GM19351 (cell line): ENCODE results near the gene ASTN1.

ENCODE experiments used
- ATAC-seq: cut with Tn5 transposase; IDR thresholded peaks from one replicate; pipeline ENCODE4 v1.9.1; 2021; ENCODE audit warnings: mild to moderate bottlenecking, moderate library complexity; ENCODE audit not compliant: unreplicated experiment

Gene ASTN1

DNA sequence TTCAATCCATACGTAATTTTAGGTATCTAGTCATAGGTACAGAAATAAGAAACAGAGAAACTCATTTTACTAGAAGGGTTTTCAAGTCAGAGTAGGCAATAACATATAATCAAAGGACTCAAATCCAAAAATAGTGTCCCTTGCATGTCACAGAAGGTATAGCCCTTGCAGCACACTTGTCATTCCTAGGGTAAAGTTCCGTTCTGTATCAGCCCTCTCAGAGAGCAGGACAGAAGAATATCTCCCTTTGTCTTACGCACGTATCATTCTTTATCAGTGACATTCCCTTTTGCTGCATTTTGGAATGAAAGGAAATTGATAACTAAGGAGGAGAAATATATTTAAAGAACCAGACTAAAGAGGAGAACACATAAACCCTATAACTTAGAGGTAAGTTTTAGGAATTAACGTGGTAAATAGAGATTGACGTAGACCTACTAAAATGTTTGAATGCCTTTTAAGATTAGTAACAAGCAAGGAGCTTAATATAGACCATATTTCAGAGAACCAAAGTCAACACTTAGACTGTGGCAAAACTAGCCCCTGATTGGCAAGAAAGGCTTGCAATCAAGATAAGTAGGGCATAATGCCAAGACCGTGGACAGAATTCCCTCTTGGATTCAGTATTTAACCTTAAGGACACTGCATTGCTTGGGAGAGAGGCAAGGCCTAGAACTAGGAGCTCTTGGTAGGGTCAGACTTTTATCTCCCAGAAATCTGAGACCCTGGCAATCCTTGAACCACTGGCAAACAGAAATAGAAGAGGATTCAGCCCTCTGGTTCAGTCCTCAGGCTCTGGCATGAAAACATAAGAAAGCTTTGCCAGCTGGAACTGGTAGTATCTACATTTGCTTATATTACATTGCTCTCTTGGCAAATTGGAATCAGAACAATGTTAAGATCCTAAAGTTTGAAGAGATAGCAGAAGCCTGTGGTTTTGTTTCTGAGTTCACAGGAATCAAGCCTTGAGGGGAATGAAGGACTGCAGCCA lies 232.1 kb downstream of the ASTN1 start:
- ATAC-seq = no peak

DNA sequence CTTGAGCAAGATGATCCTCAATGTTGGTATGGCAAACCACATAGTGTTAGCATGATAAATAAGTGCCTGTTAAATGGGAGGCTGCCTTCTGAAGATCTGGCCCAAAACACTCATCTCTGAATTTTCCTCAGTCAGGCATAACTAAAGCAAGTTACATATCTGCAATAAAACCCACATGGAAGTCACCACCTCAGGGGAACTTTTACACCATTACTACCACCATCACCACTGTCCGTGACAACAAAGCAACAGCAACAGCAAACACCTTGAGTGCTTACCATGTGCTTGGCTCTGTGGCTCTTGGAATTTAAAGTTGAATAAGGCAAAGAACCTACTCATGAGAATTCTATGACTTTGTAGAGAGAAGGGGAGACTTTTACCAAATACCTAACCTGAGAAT lies 233.0 kb downstream of the ASTN1 start:
- no peak for ATAC-seq

DNA sequence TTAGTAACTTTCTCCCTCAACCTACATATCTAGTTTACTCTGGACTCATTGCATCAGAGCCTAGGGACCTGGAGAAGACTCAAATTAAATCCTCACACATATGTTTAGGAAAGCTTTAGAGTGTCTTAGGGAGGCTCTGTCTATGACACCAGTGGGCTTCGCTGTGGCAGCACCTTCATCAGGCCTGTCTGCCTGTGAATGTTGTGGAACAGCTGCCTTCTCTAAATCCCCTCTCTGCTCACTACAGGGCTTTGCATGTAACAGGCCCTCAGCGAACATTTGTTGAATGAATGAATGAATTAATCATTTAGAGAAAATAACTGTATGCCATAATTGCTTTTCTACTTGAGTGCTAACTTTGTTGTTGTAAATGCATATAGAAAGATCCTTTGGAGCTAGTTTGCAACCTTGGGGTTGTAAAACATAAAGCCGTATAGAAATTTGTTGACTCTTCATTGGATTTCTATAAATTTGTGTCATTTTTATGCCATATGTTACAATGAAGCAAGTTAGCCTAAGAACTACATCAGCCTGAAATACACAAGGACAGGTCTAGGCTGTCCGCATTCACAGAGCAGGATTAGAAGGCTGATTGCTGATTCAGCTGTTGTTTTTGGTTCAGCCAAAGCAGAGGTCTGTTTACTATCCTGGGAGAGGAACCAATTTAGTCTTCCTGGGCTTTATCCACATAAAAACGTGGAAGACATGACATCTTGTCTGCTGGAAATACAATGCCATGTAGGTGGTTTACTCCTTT lies 238.0 kb downstream of the ASTN1 start:
- no peak for ATAC-seq

DNA sequence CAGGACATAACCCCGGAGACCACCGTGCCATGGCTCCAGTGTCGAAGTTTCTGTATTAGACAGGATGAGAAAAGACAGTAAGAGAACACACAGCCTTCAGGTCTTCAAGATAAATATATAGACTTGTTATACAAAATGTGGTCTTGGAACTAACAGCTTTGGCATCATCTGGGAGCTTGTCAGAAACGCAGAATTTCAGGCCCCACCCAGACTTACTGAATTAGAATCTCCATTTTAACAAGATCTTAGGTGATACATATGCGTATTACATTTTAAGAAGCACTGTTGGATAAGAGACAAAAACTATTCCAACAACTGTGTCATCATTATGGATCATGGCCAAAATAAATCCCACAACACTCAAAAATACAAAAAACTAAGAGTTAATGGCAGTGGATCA lies 239.3 kb downstream of the ASTN1 start:
- no peak for ATAC-seq

DNA sequence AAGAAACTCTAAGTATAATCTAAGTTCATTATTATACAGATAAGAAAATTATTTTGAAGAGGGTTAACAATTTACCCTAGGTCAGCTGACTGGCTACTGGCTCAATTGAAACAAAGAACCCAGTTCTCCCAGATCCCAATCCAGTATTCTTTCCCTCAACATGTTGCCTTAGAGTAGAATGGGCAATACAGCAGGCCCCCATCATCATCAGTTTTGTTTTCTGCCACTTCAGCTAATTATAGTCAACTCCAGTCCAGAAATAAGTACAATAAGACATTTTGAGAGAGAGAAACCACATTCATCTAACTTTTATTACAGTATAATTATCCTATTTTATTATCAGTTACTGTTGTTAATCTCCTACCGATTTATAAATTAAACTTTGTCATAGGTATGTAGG lies 241.2 kb downstream of the ASTN1 start:
- no peak for ATAC-seq

DNA sequence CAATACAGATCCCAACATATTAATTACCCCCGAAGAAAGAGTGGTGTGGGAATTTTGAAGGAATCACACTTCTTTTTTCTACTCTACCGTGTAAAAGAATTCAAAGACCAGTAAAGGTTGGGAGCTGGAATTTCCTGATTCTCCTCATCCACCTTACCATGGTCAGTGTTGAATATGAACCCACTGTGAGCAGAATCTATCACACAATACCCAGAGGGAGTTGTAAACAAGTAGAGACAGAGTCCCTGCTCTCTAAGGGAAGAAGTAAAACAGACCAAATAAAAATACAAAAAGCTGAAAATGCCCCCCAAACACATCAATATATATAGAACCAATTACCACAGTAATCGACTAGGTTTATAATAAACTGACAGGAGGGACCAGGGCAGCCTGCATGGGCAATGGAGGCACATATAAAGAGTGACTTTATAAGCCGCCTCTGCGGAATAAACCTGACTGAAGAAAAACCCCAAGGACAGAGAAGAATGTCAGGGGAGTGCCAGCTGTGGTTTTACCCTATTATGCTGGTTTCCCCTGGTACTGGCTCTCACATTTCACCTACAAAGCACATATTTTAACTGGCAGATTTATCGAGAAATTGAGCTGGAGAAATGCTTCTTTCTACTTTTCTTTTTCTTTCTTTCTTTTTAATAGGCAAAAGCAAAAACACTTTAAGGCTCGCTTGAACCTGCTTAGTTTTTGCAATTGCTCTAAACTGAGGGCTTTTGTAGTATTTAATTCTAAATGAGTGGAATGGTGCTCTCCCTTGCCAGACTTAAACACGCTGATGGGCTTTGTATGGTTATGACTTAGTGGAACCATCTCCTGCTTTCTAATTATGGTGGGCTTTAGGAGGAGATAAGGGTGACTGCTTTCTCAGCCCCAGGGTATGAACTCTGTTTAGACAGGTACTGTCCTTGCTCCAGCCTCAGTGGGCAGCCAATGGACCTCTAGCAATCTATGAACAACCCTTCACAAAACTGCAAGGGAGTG lies 244.8 kb downstream of the ASTN1 start:
- no peak for ATAC-seq

DNA sequence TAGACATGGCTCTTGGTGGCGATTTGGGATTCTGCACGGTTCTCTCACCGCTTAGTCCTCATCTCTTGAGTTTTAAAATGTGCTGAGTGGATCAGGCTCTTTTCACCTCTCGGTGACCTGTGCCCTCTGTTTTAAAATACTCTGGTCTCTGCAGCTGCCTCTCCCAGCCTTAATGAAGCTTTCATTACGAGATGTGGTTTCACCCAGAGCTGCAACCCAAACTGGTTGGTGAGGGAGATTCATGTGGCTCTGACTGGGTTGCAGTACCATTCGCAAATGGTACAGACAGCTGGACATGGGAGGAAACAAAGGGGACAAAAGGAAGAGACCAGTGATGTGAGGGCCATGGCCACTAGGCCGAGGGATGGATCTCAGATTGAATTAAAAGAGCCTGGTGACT lies 258.9 kb downstream of the ASTN1 start:
- ATAC-seq = no peak

DNA sequence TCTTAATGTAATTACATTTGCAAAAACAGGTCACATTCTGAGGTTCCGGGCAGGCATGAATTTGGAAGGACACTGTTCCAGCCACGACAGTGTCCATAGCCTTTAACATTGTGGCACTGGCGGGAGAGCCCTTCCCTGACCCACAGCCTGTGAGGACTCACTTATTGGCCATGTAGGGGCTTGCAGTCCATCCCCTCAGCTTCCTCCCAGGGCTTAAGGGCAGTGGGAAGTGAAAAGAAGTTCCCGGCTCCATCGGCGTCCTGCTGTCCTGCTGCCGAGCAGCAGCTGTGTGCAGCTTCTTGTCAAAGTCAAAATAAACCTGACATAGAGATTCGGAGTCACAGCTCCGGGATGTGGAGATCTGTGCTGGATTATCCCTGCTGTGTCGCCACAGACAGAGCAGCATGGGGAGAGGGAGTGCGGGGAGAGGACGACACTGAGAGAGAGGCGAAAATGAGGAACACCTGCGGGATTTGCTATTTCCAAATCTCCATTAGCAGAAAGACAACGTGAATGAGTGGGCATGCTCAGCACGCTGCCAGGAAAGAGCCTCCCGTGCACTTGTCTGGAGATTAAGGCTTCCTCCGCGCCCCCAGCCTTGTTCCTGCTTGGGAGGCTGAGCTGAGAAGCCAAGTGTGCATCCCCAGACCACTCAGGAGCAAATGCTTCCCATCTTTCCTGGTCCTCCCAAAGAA lies 260.3 kb downstream of the ASTN1 start:
- ATAC-seq = no peak

DNA sequence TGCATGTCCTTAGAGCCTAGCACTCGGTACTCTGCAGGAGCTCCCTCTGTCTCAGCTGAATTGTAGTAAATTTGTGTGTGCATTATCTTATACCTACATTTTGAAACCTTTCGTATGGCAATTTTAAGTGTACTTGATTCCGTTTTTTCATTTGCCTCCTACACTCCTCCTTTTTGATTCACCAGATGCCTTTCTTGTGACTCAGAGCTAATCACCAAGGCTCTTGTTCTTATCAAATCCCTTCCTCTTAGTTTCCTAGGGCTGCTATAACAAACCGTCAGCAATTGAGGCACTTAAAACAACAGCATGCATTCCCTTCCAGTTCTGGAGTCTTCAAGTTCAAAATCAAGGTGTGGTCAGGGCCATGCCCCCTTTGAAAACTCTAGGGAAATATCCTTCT lies 261.0 kb downstream of the ASTN1 start:
- no peak for ATAC-seq

DNA sequence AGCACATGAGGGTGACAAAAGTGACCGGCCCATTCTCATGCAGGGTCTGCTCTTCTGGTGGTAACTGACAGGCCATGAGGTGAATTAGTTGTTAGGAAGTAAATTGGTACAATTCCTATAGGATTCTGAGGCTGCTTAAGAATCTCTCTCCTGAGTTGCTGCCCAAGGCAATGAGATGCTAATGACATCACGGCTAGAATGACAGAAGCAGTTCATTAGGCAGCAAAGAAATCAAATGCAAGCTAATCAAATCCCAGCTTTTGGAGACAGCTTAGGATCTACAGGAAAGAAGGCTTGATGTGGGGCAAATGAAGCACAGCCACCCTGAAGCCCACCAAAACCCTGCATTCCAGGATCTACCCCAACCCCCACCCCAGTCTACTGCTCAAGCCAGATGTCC lies 265.2 kb downstream of the ASTN1 start:
- no peak for ATAC-seq

DNA sequence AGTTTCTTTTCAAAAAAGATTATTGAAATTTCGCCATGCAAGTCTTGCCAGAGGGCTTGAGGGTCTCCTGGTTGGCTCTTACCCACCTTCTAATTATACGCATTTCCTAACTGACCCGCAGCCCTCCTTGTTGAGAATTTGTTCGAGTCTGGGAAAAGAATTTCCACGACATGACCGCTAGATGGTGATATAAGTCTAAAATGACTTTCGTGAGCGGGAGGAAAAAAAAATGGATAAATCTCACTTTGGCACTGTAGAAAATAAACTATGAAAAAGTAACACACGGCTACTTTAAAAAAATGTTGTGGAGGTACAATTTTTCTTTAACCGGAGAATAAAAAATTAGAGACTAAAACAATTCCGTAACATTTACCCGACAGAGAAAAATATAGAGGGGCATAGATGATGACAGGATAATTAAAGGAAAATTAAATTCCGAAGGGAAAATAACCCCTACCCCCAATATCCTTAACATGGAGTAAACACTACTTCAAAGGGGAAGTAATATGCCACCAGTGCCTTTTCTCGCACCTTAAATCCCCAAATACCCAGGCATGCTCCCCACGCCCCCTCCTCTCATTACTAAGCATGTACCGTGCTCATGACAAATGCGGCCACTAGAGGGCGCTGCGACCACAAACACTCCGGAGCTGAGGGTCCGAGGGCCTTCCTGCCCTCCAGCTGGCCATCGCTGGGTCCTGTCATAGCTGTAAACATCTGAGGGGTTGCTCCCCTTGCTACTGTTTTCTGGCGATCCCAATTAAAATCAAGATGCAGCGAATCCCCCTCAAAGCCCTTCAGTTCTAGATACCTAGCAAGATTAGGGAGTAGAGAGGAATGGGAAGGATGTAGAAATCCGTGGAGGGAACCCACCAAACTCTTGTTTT lies 266.9 kb downstream of the ASTN1 start:
- ATAC-seq = peak; percentile 73

DNA sequence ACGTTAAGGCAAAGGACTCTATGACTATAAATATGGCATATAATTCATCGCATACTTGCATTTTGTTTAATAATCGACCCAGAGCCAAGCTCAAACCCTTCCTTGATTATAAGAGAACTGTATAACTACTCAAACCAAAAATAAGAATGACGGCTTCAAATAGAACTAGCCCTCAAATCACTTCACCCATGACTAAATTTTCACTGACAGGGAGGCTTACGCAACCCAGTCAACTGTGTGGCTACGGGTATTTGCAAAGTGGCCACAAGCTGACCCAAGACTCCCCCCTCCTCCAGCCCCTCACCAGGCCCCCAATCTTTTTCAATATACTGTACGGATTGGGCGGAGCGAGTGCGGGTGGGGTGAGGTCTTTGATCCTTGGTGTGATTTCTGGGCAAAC lies 268.3 kb downstream of the ASTN1 start:
- no peak for ATAC-seq

DNA sequence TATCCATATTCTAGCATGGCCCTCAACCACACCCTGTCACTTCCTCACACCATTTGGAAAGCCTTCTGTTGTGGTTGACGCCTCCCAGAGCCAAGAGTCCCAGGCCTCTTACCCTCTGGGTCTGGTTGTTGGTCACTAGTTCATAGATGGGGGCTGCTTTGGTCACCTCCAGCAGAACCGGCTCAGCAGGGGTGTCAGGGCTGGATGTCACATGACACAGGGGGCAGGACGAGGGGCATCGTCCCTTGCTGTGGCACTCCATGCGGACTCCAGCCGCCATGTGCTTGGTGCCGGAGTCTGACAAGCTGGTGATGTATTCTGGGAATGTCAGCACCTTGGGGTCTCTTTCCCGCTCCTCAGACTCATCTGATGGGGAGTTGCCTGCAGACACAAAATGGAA lies 270.1 kb downstream of the ASTN1 start:
- ATAC-seq = no peak

DNA sequence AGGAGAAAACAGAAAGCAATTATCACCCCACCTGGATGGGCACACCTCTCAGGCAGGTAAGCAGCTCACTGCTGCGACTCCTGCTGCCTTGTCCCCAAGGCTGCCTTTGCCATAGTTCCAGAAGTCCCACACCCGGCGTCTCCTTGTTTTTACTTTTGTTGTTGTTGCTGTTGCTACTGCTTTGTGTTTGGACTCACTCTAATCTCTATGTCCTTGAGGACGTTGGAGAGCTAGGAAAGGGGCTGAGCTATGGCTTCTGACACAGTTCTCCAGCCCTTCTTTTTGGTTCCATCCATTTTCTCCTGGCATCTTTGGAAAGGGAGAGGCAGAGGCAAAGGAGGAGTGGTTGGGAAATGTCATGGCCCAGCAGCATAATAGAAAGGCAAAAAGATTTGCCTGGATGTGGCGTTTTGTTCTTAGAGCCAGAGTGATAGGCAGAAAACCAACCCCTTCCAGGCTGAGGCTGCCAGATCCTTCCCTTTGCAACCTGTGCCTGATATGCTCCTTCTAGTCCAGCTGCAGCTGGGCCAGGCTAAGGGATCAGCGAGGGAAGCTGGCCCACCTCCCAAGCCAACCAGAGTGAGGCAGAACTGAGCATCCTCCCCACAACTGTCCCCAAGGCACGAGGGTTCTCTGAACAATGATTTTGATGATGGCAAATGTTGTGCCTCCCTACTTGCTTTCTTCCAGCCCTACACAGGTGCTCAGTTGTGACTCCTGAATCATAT lies 270.7 kb downstream of the ASTN1 start:
- no peak for ATAC-seq

DNA sequence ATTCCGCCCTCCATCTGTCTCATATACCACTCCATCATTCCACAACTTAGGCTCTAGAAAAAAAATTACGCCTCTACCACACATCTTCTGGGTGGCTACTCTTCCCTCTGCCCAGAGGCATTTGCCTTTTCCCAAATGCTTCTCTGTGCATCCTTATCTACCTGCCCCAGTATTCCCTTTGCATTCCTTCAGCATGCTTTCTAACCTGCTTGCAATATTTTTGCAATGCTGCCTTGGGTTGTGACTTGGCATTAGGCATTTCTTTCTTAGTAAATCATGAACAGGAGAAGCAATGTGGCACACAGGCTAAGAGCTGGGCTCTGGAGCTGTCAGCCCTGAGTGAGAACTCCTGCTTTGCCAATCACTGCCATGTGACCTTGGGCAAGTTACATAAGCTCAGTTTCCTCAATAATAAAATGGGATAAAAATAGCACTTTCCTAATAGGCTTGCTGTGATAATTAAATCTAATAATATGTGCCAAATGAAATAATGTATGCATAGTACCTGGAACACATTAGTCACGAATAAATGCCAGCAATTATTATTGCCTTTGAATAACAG lies 276.0 kb downstream of the ASTN1 start:
- ATAC-seq = no peak

DNA sequence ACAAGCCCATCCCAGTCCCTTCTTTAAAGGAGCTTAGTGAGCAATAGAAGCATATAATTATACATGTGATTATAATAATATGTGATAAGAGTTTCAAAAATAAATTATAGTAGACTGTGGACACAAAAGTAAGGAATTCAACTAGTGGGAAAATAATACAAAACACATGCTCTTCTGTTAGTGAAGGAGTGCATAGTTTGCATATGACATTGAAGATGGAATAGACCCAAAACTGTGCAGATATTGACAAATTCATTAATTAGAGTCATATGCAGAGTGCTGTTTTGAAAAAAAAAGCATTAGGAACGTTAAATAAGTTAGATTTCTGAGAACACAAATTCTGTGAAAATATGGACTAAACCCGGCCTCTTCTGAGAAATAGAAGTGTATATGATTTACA lies 278.8 kb downstream of the ASTN1 start:
- no peak for ATAC-seq

DNA sequence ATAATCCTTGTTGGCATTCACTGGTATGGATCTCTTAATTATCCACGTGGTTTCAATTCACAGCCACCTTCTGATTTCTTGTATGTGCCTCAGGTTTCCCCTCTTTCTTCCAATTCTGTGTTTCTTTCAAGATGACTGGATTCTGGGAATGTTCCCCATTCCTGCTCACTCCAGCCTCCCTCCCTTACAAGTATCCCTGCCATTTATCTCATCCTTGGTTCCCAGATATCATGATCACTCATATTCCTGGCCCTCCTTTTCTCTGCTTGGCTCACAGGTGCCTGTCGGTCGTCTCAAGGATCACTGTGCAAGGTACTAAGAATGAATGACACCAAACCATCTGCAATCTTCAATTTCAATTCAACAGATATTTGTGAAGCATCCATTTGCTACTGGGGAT lies 279.2 kb downstream of the ASTN1 start:
- no peak for ATAC-seq

DNA sequence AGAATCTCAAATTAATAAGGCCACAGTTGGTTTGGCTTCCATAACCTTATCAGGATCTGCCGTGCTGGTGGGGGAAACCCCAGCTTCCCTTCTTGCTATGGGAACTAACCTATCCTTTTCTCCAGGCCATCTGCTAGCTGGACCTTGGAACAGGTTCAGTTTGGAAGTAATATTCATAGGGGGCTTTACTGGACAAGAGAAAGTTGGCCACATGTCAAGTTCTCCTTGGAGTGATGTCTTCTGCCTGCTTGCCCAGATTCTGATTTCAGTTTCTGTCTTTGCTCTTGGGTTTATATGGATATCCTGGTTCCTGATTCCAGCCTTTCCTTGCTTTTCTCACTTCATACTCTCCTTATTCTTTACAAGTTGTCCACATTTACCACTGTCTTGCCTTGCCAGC lies 279.6 kb downstream of the ASTN1 start:
- no peak for ATAC-seq
